GM18868 (cell line): ENCODE results near the gene PSMG4.

Experiments used
- ATAC-seq: cut with Tn5 transposase; IDR thresholded peaks from one replicate; pipeline ENCODE4 v1.9.1; 2021; ENCODE audit warnings: mild to moderate bottlenecking, moderate library complexity; ENCODE audit not compliant: unreplicated experiment

PSMG4 gene

DNA sequence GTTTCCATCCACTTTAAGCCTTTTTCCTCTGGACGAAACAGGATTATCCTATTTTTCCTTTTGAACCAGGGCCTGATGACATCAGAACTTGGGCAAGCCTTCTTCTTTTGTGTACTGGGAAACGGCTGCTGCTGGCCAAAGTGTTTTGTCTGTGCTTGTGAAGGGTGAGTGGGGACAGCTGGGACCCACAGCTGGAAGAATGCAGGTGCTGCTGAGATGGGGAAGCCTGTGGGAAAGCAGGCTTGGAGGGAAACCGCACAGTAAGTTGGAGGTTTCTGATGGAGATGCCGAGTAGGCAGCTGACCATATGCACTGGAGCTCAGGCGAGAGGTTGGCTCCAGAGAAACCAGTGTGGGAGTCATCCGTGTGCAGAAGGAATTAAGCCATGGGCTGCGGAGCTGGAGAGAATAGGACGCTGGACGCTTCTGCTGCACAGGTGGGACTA, 8.5 kb upstream of the PSMG4 start:
- no peak for ATAC-seq

DNA sequence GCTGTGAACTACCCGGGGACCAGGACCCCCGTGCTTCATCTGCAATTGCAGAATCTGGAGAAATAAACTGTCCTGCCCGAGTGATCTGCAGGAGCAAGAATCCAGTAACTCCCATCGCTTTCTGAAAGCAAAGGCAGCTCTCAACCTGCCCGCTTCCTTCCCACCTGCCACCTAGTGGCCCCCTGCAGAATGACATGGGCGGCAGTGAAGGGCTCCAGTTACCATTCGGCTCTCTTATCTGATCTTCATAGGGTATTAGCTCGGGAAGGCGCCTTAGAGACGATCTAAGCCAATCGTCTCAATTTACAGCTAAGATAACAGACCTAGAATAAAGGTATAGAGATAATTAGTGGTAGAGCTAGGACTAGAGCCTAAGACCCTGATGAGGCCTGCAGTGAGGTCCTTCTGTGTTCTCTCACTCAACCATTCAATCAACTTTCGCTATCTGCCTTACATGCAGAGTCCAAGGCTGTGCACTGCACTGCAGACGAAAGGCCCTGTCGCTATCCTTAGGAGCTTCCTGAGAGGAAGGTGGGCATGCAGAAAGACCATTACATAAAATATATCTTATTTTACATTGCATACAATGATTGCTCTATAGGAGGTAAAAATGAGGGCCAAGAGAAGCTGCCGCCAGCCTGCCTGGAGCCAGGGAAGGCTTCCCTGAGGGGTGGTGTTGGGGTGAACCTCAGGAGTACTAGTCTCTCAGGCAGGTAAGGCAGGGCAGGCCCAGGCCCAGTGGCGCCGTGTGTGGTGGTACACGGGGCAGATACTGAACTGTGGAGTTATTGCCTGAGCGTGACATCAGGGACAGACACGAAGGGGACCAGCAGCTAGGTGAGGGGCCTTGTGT, 7.1 kb upstream of the PSMG4 start:
- peak; percentile 72 for ATAC-seq

DNA sequence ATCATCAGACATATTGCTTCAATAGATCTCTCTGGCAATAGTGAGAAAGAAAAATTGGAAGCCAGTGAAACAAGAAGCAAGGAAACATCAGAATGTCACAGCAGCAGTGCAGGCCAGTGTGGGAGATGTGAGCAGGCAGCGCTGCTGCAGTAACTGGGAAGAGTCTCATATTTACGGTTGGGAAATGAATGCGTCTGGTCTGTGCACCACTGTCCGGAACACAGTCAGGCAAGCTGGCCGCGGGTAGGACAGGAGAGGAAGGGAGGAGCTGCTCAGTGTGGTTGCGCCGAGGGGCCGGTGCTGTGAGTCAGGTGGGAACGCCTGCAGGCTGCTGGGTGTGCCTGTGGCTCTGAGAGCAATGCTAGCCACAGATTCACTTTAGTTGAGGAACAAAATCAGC, 6.4 kb upstream of the PSMG4 start:
- no peak for ATAC-seq

DNA sequence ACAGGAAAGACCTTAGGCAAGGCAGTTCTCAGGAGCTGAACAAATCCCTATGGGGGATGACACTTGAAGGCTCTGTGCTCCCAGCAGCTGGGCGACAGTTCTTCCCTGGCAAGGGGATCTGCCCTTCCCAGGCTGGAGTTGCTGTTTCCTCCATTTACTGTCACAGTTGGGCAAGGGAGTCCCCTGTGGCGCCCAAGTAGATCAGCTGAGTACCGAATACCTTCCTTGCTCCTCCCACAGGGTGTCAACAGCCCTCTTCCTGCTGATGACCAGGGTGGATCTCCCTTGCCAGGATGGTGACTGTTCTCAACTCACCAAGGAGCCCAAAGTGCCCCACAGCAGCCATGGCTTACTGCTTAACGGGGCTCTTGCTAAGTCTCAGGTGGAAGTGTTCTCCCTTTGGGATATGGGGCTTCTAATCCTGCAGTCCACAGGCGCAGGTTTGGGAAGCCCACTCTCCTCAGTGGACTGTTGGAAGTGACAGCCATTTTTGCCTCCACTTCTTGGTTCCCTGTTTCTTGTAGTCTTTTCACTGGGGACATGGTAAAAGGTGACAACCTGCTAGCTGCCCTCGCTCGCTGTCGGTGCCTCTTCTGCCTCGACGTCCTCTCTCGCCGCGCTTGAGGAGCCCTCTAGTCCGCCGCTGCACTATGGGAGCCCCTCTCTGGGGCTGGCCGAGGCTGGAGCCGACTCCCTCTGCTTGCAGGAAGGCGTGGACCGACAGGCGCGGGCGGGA, 5.7 kb upstream of the PSMG4 start:
- ATAC-seq: no peak

DNA sequence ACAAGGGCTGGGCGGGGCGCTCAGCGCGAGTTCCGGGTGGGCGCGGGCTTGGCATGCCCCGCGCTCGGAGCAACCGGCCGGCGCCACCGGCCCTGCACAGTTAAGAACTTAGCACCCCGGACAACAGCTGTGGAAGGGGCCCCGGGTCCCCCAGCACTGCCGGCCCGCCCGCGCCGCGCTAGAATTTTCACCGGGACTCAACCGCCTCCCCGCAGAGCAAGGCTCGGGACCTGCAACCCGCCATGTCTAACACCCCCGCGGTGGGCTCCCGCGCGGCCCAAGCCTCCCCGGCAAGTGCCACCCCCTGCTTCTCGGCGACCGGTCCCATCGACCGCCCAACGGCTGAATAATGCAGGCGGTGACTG, 5.2 kb upstream of the PSMG4 start:
- ATAC-seq: no peak

DNA sequence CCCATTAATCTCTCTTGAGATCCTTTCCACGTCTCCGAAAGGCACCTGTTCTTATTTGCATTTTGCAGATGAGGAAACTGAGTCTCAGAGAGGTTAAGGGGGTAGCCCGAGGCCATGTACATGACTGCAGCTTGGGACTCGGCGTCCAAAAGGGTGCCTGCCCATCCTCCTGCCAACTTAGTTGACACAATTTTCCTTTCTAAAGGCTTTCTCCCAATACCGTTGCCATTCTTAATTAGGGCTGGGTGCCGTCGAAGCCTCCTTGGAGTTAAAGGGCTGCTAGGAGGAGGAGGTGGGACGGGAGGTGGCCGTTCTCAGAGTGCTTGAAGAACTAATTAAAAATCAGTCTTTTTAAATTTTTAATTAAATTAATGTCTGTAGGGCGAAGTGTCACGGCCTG, 546 bp upstream of the PSMG4 start:
- ATAC-seq: no peak

DNA sequence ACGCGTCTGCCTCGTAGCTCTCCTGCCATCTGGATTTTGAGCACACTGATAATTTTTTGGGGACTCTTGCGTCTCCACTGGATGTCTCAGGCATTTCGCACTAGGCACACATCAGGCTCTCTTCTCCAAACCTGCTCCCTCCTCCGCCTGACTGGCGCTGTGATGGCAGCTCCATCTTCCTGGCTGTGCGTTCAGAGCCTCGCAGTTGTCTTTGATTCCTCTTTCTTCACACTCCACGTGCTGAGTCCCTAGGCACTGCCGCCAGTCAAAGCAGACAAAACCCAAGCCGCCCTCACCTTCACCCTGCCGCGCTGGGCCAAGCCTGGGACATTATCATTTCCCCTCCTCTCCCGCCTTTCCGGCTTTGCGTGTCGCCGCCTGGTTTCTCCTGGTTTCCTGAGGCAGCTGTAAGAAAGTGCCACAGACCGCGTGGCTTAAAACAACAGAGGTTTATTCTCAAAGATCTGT, 778 bp downstream of the PSMG4 start:
- peak; percentile 30 for ATAC-seq

DNA sequence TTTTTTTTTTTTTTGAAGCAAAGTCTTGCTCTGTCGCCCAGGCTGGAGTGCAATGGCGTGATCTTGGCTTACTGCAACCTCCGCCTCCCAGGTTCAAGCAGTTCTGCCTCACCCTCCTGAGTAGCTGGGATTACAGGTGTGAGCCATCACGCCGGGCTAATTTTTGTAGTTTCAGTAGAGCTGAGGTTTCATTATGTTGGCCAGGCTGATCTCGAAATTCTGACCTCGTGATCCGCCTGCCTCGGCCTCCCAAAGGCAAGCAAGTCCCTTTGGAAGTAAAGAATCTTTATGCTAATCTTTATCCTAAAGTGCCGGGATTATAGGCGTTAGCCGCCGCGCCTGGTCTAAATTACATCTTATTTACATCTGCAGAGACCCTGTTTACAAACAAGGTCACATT, 1.5 kb downstream of the PSMG4 start:
- ATAC-seq: no peak

DNA sequence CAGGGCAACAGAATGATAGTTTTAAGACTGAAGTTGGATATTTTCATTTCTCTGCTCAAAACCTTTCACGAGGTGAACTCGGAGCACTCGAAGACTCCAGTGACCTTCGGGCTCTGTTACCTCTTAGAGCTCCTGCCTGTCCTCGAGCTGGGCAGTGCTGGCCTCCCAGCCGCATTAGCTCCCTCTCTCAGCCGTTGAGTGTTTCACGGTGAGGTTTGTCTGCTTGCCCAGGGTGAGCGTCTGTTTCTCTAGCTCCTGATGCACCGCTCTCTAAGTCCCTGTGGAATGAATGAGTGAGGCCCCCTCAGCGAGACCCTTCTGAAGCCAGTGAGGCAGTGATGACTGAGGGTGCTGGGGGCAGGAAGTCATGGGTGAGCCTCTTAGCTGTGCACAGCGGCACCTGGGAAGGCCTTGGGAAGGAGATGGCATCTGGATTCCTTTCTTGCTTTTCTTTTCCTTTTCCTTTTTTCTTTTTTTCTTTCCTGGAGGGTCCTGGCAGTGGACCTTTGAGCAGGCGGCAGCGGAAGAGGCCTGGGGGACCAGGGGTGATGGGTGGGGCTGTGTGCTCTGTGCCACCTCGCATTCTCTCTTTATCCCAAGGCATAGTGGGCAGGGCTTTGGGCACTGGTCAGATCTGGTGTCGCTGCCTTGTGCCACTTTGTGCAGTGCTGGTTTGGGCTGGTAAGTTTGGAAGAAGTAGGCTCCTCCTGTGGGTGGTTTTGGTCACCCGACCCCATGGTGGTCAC, 2.2 kb downstream of the PSMG4 start:
- ATAC-seq: no peak

DNA sequence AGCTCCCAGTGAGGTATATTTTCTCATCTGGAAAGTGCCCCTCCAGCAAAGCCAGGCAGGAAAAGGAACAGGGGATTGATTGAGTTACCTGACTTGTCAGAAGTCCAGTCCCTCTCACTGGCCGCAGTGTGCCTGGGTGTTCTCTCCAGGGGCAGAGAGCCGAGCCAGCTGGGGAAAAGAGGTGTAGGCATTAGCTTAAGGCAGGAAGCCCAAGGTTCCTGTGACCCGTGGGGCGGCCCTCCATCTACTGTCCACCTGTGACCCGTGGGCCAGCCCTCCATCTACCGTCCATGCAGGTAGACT, 2.7 kb downstream of the PSMG4 start:
- ATAC-seq: no peak

DNA sequence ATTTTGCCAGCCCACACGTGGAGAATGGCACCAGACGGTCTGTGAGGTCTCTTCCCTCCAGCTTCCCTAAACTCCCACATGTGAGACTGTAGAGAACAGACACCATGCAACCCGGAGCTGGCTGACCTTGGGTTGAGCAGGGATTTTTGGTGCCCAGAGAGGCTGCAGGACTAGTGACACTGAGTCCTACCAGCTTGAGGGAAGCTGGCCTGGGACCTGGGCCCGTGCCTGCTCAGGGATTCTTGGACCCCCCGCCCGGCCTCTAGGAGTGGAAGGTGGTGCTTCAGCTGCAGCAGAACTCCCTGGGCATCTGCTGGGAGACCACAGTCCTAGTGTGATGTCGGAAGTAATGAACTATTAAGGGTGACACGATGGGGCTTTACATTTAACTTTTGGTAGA, 3.2 kb downstream of the PSMG4 start:
- ATAC-seq: no peak

DNA sequence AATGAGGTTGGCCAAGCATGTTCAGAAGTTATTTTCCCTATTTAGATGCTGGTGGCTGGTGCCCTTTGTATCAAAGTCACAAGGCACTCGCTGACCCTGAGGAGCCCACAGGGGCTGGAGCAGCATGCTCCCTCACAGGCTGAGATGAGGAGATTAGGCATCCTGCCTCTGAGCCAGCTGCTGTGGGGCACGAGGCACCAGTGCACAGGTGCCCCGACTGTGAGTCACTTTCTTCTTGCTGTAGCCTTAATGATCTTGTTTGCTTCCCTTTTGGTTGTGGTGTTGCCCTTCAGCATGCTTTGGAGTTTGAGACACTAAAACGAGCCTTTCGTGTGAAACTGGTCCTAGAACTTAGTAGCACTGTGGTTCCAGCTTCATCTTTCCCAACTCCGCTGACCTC, 4.3 kb downstream of the PSMG4 start:
- no peak for ATAC-seq

DNA sequence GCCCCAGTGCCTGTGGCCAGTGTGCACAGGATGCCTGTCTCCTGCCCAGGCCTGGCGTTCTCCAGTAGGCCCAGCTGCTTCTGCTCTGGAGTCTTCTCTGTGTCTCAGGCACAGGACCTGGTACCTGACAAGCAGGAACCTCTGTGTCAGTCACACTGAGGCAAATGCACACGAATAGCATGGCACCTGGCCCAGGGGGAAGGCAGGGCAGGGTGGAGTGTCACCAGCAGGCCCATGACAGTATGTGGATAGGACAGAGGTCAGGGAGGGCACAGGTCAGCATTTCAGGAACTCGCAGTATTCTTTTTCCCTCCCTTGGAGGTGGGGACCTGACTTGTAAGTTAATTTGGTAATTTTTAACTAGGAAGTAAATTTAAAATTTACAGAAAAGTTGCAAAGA, 5.6 kb downstream of the PSMG4 start:
- no peak for ATAC-seq

DNA sequence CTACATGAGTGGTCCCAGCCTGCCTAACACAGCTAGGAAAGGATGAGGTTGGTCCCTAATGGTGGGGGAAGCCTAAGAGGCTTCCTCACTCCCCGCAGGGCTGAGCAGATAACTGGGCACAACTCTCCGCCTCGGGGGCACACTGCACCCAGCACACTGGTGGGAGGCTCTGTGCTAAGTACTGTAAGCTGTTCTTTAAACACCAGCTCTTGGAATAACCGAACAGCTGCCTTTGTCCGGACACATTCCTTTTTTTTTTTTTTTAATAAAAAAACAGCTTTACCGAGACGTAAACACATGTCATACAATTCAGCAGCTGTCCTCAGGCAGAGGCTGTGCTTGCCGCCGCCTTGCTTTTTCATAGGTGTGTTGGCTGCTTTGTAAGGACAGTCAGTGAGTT, 6.9 kb downstream of the PSMG4 start:
- ATAC-seq: no peak

DNA sequence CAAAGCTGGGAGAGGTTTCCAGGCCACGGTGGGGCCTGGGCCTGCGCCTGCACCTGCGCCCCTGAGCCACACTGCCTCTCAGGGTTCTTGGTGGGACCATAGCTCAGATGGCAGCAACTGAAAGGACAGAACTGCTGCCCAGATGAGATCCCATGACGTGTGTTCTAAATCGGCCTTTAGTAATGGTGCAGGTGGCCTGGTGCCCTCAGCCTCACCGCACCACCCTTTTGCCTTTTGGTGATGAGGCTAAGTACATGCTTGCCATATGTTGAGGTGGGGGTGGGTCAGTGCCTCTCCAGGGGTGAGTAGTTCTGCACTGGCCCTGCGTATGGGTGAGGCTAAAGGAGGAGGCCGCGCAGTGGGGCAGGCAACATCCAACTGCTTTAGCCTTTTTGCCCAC, 7.4 kb downstream of the PSMG4 start:
- ATAC-seq: no peak

DNA sequence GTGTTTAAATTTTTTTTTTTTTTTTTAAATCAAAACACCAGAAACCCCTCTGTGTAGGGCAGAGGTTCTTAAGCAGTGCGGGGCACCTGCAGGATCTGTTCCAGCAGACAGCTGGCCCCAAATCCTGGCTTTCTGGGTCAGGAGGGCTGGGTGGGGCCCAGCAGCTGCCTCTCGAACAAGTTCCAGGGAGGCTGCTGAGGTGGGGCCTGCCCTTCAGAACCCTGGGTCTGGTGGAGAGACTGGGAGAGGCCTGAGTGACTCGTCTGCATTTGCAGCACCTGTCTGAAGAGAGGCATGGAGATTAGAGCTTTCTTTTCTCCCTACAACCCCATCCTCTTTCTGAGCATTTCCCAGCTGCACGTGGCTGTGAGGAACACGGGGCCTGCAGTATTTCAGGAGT, 8.4 kb downstream of the PSMG4 start:
- no peak for ATAC-seq

DNA sequence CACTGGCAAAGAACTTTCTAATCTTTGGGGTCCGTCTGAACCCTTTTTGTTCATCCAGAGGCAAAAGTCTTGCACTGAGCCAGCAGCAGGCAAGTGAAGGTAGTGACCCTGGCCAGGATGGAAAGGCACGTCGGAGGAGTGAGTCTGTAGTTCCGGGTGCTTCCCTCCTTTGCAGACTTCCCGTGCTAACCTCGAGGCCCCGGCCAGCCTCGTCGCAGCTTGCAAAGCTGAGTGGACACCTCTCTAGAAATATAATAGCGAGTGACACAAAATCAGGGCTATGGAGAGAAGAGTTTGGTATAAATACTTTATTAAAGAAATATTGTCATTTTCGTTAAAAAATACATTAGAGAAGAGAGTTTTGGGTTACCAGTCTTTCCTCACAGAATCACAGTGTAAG, 9.9 kb downstream of the PSMG4 start:
- no peak for ATAC-seq

DNA sequence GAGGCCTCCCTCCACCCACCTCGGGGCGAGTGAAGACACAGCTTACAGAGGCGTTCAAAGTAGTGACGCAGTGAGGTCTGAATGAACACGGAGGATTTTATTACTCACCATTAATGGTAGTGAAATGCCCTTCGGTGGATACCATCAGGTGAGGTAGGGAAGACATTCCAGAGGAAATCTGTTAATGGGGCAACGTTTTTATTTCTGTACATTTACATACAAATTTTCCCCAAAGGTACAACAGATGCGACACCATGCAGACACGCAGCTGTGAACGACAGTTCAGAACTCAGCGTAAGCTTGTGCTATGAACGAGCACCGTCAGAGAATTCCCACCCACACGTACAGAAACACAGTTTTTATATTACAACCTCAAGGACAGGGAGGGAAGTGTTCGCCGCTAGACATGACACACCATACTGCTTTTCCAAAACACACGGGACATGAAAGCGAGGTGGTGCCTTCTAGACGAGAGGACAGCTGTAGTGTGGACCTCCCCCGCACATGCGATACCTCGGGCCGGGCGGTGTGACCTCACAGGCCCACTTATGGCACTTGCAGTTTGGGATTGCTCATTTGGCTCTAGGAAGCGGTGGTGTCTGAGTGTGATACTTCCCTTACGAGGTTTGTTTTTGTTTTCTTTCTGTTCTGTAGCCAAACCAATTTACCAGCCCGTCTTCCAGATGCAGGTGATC, 10.7 kb downstream of the PSMG4 start:
- ATAC-seq: no peak

DNA sequence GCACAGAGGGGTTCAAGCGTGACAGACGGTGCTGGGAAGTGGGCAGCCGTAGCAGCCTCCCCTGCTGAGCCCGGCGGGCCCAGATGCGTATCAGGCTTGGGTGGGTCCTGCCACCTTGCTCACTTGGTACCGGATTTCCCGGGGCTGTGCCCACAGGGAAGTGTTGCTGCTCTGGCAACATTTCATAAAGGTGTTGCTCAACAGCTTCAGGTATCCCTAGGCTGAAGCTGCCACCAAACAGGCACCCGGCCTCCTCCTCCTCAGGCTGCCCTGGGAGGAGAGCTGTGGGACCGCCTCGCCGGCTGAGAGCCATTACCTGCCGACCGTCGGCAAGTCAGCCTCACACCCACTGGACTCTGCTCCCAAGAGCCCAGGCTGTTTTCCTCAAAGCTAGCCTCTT, 11.5 kb downstream of the PSMG4 start:
- no peak for ATAC-seq

DNA sequence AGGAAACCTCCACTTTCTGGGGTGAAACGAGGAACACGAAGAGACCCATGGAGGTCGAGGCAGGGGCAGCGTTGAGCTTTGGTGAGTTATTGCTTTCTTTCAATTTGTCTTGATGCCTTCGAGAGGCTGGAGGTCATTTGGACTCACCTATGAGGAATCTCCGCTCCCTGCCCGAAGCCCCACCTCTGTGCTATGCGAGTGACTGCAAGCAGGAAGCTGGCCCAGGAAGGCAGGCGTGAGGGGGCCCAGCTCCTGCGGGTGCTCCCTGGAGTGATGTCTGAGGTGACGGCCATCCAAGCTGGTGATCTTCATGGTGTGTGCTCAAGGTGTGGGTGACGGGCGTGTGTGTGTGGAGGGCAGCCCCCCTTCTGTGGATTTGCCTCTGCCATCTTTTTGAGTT, 13.0 kb downstream of the PSMG4 start:
- no peak for ATAC-seq

DNA sequence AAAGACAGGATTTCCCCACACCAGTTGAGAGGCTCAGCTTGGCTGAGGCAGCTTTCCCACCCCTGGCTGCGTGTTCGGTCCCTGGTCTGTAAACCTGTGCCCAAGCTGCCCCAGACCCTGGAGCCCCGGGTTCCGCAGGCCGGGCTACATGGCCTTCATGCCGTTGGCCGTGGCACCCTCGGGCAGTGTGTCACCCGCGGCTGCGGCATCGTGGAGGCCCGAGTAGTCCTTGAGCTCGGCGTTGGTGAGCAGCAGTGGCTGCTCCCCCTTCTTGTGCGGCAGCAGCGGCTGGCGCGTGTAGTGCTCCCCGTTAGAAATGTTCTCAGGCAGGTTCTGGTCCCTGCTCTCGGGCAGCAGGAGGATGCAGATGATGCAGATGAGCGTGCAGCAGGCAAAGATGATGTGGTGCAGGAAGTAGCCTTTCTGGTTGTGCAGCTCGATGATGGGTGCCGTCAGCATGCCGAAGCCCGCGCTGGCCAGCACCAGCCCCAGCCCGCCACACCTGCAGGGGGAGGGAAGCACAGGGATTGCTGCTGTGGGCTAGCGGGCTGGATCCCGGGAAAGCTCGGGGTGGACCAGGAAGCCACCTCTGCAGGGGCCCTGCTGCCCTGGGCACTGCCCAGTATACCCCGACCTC, 14.3 kb downstream of the PSMG4 start:
- no peak for ATAC-seq
